IMR-90 (cell line): ENCODE results near the gene RB1. TPM values are rescaled to one million over a fixed set of nuclear protein-coding genes. Genes with fewer than 3 reads are reported as not detected.

Source experiments
- ATAC-seq: fragments of 200-7000 bp; cut with Tn5 transposase; 2 replicates; pipeline ENCODE4 v1.9.1; 2020; ENCODE audit warnings: low read depth, mild to moderate bottlenecking, moderate library complexity
- BruUV-seq: library from RNA; stranded (reverse); fragments of 400-500 nt; replicated peaks from 2 replicates; lab custom pipeline; 2021; lab: Mats Ljungman, UMichigan
- CTCF ChIA-PET: fragments of 300-600 bp; formaldehyde crosslinking; extraction: SDS; loops from one replicate; lab custom pipeline; 2021; ENCODE audit warnings: antibody characterized with exemption; lab: Yijun Ruan, JAX
- POLR2A ChIA-PET: fragments of 300-600 bp; sonication (Branson Sonifier 250); formaldehyde crosslinking; loops from one replicate; lab custom pipeline; 2022; ENCODE audit warnings: antibody characterized with exemption; ENCODE audit not compliant: unreplicated experiment; lab: Charles Lee
- DNase-seq: peaks from one replicate; pipeline ENCODE4 v3.0.0; 2013
- H2AFZ ChIP-seq: replicated peaks from 2 replicates; pipeline ENCODE3; 2013; ENCODE audit warnings: low read length, mild to moderate bottlenecking; ENCODE audit not compliant: poor library complexity
- H2AK5ac ChIP-seq: 2 replicates; pipeline ENCODE4 v1.6.1; 2013; ENCODE audit warnings: low read depth, low read length, inconsistent platforms
- H2AK9ac ChIP-seq: replicated peaks from 2 replicates; pipeline ENCODE3; 2013; ENCODE audit warnings: mild to moderate bottlenecking, low read depth, low read length, moderate library complexity; ENCODE audit not compliant: poor library complexity
- H2BK120ac ChIP-seq: 2 replicates; pipeline ENCODE4 v1.6.1; 2013; ENCODE audit warnings: low read depth, low read length, inconsistent platforms
- H2BK15ac ChIP-seq: 3 replicates; pipeline ENCODE4 v1.6.1; 2013; ENCODE audit warnings: low read depth, low read length, inconsistent platforms
- H2BK20ac ChIP-seq: 2 replicates; pipeline ENCODE4 v1.6.1; 2013; ENCODE audit warnings: low read depth, mild to moderate bottlenecking, inconsistent platforms, low read length, moderate library complexity
- H2BK5ac ChIP-seq: 2 replicates; pipeline ENCODE4 v1.6.1; 2013; ENCODE audit warnings: mild to moderate bottlenecking, low read depth, low read length, inconsistent platforms; ENCODE audit not compliant: poor library complexity, severe bottlenecking
- H3K14ac ChIP-seq: replicated peaks from 2 replicates; pipeline ENCODE4 v1.6.1; 2013; ENCODE audit warnings: low read depth, low read length, inconsistent platforms
- H3K18ac ChIP-seq: 2 replicates; pipeline ENCODE4 v1.6.1; 2013; ENCODE audit warnings: low read depth, low read length, control low read depth
- H3K23ac ChIP-seq: 2 replicates; pipeline ENCODE4 v1.6.1; 2013; ENCODE audit warnings: low read depth, low read length, inconsistent platforms
- H3K27ac ChIP-seq: 2 replicates; pipeline ENCODE4 v1.5.1; 2013; ENCODE audit warnings: mild to moderate bottlenecking, control low read depth, low read length; ENCODE audit not compliant: insufficient read depth
- H3K27me3 ChIP-seq: 2 replicates; pipeline ENCODE4 v1.6.1; 2013; ENCODE audit warnings: low read length; ENCODE audit not compliant: control insufficient read depth, insufficient read depth
- H3K36me3 ChIP-seq: 2 replicates; pipeline ENCODE4 v1.6.1; 2013; ENCODE audit warnings: low read length, mixed read lengths; ENCODE audit not compliant: control insufficient read depth, insufficient read depth
- H3K4ac ChIP-seq: 2 replicates; pipeline ENCODE4 v1.6.1; 2013; ENCODE audit warnings: low read depth, low read length, inconsistent platforms
- H3K4me1 ChIP-seq: 2 replicates; pipeline ENCODE4 v1.6.1; 2013; ENCODE audit warnings: low read length, mixed read lengths; ENCODE audit not compliant: control insufficient read depth, insufficient read depth
- H3K4me2 ChIP-seq: 2 replicates; pipeline ENCODE4 v1.6.1; 2013; ENCODE audit warnings: low read depth, mild to moderate bottlenecking, control low read depth, low read length, moderate library complexity
- H3K4me3 ChIP-seq: 2 replicates; pipeline ENCODE4 v1.5.1; 2013; ENCODE audit warnings: low read depth, mild to moderate bottlenecking, control low read depth, low read length, moderate library complexity; ENCODE audit not compliant: insufficient read depth
- H3K56ac ChIP-seq: 2 replicates; pipeline ENCODE4 v1.6.1; 2013; ENCODE audit warnings: low read length, inconsistent platforms; ENCODE audit not compliant: insufficient read depth; ENCODE audit errors: extremely low read depth
- H3K79me1 ChIP-seq, 2 experiments: 2 replicates each; pipeline ENCODE4 v1.6.1; 2013; ENCODE audit warnings: low read length in 2 of 2, inconsistent platforms in 1 of 2, low read depth in 1 of 2
- H3K9ac ChIP-seq: 2 replicates; pipeline ENCODE4 v1.6.1; 2013; ENCODE audit warnings: low read depth, low read length, control low read depth
- H3K9me1 ChIP-seq: 2 replicates; pipeline ENCODE4 v1.6.1; 2013; ENCODE audit warnings: low read length, inconsistent platforms; ENCODE audit not compliant: insufficient read depth
- H3K9me3 ChIP-seq: 2 replicates; pipeline ENCODE4 v1.6.1; 2013; ENCODE audit warnings: low read length; ENCODE audit not compliant: control insufficient read depth, insufficient read depth
- H4K20me1 ChIP-seq: 2 replicates; pipeline ENCODE4 v1.6.1; 2013; ENCODE audit warnings: low read length, inconsistent platforms; ENCODE audit not compliant: insufficient read depth
- H4K5ac ChIP-seq: 2 replicates; pipeline ENCODE4 v1.6.1; 2013; ENCODE audit warnings: mild to moderate bottlenecking, low read depth, low read length, control low read depth
- H4K8ac ChIP-seq, 2 experiments: 2 replicates each; pipeline ENCODE4 v1.6.1; 2013; ENCODE audit warnings: low read depth in 2 of 2, low read length in 2 of 2, control low read depth in 1 of 2, inconsistent platforms in 1 of 2
- H4K91ac ChIP-seq: 2 replicates; pipeline ENCODE4 v1.6.1; 2013; ENCODE audit warnings: low read depth, low read length, inconsistent platforms; ENCODE audit not compliant: insufficient read depth
- BHLHE40 ChIP-seq: fragments of 150-350 bp; IDR thresholded peaks from 2 replicates; pipeline ENCODE4 v1.6.1; 2016; ENCODE audit warnings: mild to moderate bottlenecking, low read depth, low read length
- CEBPB ChIP-seq: IDR thresholded peaks from 2 replicates; pipeline ENCODE4 v1.6.1; 2012; ENCODE audit warnings: low read depth, low read length, improper control_type of control experiment
- CHD1 ChIP-seq: IDR thresholded peaks from 2 replicates; pipeline ENCODE4 v1.6.1; 2012; ENCODE audit warnings: low read depth, low read length, improper control_type of control experiment
- CTCF ChIP-seq: conservative IDR thresholded peaks from 2 replicates; pipeline ENCODE4 v1.5.1; 2012; ENCODE audit warnings: mild to moderate bottlenecking, low read depth, low read length, improper control_type of control experiment
- ELK1 ChIP-seq: fragments of 150-350 bp; IDR thresholded peaks from 2 replicates; pipeline ENCODE4 v1.6.1; 2016; ENCODE audit warnings: low read depth, mild to moderate bottlenecking, low read length, moderate library complexity, borderline replicate concordance
- FOS ChIP-seq: fragments of 150-350 bp; IDR thresholded peaks from 2 replicates; pipeline ENCODE4 v1.6.1; 2016; ENCODE audit warnings: low read depth, low read length
- MAFK ChIP-seq: IDR thresholded peaks from 2 replicates; pipeline ENCODE4 v1.6.1; 2012; ENCODE audit warnings: low read depth, low read length, improper control_type of control experiment
- MAZ ChIP-seq: IDR thresholded peaks from 2 replicates; pipeline ENCODE4 v1.6.1; 2012; ENCODE audit warnings: low read depth, mild to moderate bottlenecking, low read length, improper control_type of control experiment, moderate library complexity, borderline replicate concordance
- MXI1 ChIP-seq: IDR thresholded peaks from 2 replicates; pipeline ENCODE4 v1.6.1; 2012; ENCODE audit warnings: low read depth, mild to moderate bottlenecking, low read length, moderate library complexity, borderline replicate concordance
- NFE2L2 ChIP-seq: fragments of 150-350 bp; IDR thresholded peaks from 2 replicates; pipeline ENCODE4 v1.6.1; 2016; ENCODE audit warnings: low read depth, mild to moderate bottlenecking, low read length
- POLR2A ChIP-seq: IDR thresholded peaks from 2 replicates; pipeline ENCODE4 v1.6.1; 2012; ENCODE audit warnings: mild to moderate bottlenecking, low read depth, low read length
- RAD21 ChIP-seq: IDR thresholded peaks from 2 replicates; pipeline ENCODE4 v1.6.1; 2012; ENCODE audit warnings: low read length, improper control_type of control experiment
- RCOR1 ChIP-seq: IDR thresholded peaks from 2 replicates; pipeline ENCODE4 v1.6.1; 2012; ENCODE audit warnings: mild to moderate bottlenecking, low read length, improper control_type of control experiment; ENCODE audit not compliant: insufficient replicate concordance
- RFX5 ChIP-seq: IDR thresholded peaks from 2 replicates; pipeline ENCODE4 v1.8.0; 2012; ENCODE audit warnings: low read depth, mild to moderate bottlenecking, low read length, moderate library complexity
- SMC3 ChIP-seq: fragments of 150-350 bp; IDR thresholded peaks from 2 replicates; pipeline ENCODE4 v1.6.1; 2016; ENCODE audit warnings: low read depth, mild to moderate bottlenecking, antibody characterized with exemption, low read length, moderate library complexity
- USF2 ChIP-seq: fragments of 150-350 bp; IDR thresholded peaks from 2 replicates; pipeline ENCODE4 v1.6.1; 2017; ENCODE audit warnings: mild to moderate bottlenecking, antibody characterized with exemption, low read length, low read depth
- dilution Hi-C: fragments of 300-500 bp; cut with HindIII; formaldehyde crosslinking; loops from one replicate; pipeline ENCODE4 v1.14.3; 2018; ENCODE audit warnings: low sequenced_read_pairs; ENCODE audit not compliant: unreplicated experiment
- in situ Hi-C: fragments of 300-500 bp; cut with MboI; formaldehyde crosslinking; loops from 3 replicates; pipeline ENCODE4 v1.14.3; 2019; ENCODE audit warnings: low sequenced_read_pairs, inconsistent platforms, mixed read lengths
- intact Hi-C: fragments of 100-400 bp; cut with micrococcal nuclease; formaldehyde crosslinking; loops from 2 replicates; pipeline ENCODE4 v1.10.0; 2022
- polyA plus RNA-seq, 3 experiments: library from polyadenylated mRNA; depleted of rRNA; stranded (reverse); fragments of >200 nt; gene quantifications; 2 replicates each; pipeline ENCODE4 v1.2.3, GENCODE V29; 2012; ENCODE audit warnings: low replicate concordance in 1 of 3
- total RNA-seq: library from RNA; depleted of rRNA; stranded (reverse); fragments of >200 nt; gene quantifications from 2 replicates; pipeline ENCODE4 v1.2.3, GENCODE V29; 2012

RB1 gene
- total and polyA plus RNA-seq, 2 of the 4 experiments (the other 2 are of a cell fraction): 11.4 to 15.4 TPM

GRCh38 chr13:48489666-48490065, 186.1 kb downstream of the RB1 start:
- ChIA-PET CTCF (no interaction called here), POLR2A (no interaction called here)
- H2BK120ac ChIP-seq: no peak overlapping the region
- no peaks in the 10 kb centered on the region for H3K9me1 ChIP-seq
- no peaks in the 10 kb centered on the region for H3K4me1 ChIP-seq
- no peak overlapping the region for H3K14ac ChIP-seq
- H2AFZ ChIP-seq: no peak overlapping the region
- no peak overlapping the region for H4K8ac ChIP-seq
- H3K18ac ChIP-seq: no peak overlapping the region
- H4K20me1 ChIP-seq: no peaks in the 10 kb centered on the region
- H2BK5ac ChIP-seq: no peak overlapping the region
- no peak overlapping the region for H3K4me2 ChIP-seq
- H3K36me3 ChIP-seq: no peaks in the 10 kb centered on the region
- H3K27ac ChIP-seq: no peak overlapping the region
- in situ Hi-C loops (no loop called here), dilution Hi-C loops (no loop called here), intact Hi-C loops (no loop called here)
- H2AK5ac ChIP-seq: no peak overlapping the region
- no peak overlapping the region for H3K9ac ChIP-seq
- no peak overlapping the region for H3K4ac ChIP-seq
- no peaks in the 10 kb centered on the region for H3K79me1 ChIP-seq
- H3K23ac ChIP-seq: no peak overlapping the region
- no peak overlapping the region for H3K4me3 ChIP-seq
- no peak overlapping the region for H3K56ac ChIP-seq
- DNase-seq: no peak
- no peaks in the 10 kb centered on the region for H3K9me3 ChIP-seq
- H2BK15ac ChIP-seq: no peak overlapping the region
- H2BK20ac ChIP-seq: no peak overlapping the region
- H4K91ac ChIP-seq: no peak overlapping the region
- no peak overlapping the region for H4K5ac ChIP-seq
- TF ChIP-seq CTCF: no peak
- no peak for TF ChIP-seq ELK1
- TF ChIP-seq BHLHE40: no peak
- TF ChIP-seq CEBPB: no peak
- no peak for TF ChIP-seq NFE2L2
- TF ChIP-seq RAD21: no peak
- TF ChIP-seq USF2: no peak
- TF ChIP-seq MAFK: no peak
- TF ChIP-seq POLR2A: no peak
- TF ChIP-seq FOS: no peak
- no peak for TF ChIP-seq MXI1
- no peak for TF ChIP-seq CHD1
- TF ChIP-seq RFX5: no peak
- TF ChIP-seq MAZ: no peak
- no peak for TF ChIP-seq SMC3
- TF ChIP-seq RCOR1: no peak
- no peak for ATAC-seq
- no TSS peak for BruUV-seq
- H3K27me3 ChIP-seq: no peaks in the 10 kb centered on the region
- H2AK9ac ChIP-seq: no peak overlapping the region
